Measurements from ENCODE around the gene KCNK4.

The KCNK4 gene

GRCh38 chr11:64258946-64259532 is 32.1 kb upstream of the KCNK4 start:
- Histone ChIP-seq H3K36me3 (ENCODE audit: insufficient read depth, low read length) (peaks cover 50% of the 10 kb centered on the region; the same call in 1 of the 2 replicates), H3K27ac (no peak overlapping the region), H3K9ac (ENCODE audit: insufficient read length) (no peak overlapping the region), H3K4me3 (no peak overlapping the region), H3K9me3 (ENCODE audit: low read depth, low read length) (no peaks in the 10 kb centered on the region)
- no peak for DNase-seq (ENCODE audit: low read depth, low spot score)
- no peak for TF ChIP-seq FOXP2 (optimal IDR thresholded peaks at IDR 0.05; ENCODE audit: control extremely low read depth, extremely low read length, insufficient read depth)
- TF ChIP-seq EZH2 (IDR thresholded peaks at IDR 0.05): no peak
- TF ChIP-seq POLR2AphosphoS5 (IDR thresholded peaks at IDR 0.05; ENCODE audit: borderline replicate concordance, low read depth, low read length): no peak

GRCh38 chr11:64259533-64260067 is 31.5 kb upstream of the KCNK4 start:
- no peak overlapping the region for H3K27ac ChIP-seq
- no peak for DNase-seq (ENCODE audit: low read depth, low spot score)
- no peak for TF ChIP-seq POLR2AphosphoS5 (IDR thresholded peaks at IDR 0.05; ENCODE audit: borderline replicate concordance, low read depth, low read length)
- TF ChIP-seq FOXP2 (optimal IDR thresholded peaks at IDR 0.05; ENCODE audit: control extremely low read depth, extremely low read length, insufficient read depth): no peak
- H3K36me3 ChIP-seq (ENCODE audit: insufficient read depth, low read length): peaks cover 51% of the 10 kb centered on the region; the same call in 1 of the 2 replicates
- no peak overlapping the region for H3K9ac ChIP-seq (ENCODE audit: insufficient read length)
- H3K9me3 ChIP-seq (ENCODE audit: low read depth, low read length): no peaks in the 10 kb centered on the region
- H3K4me3 ChIP-seq: no peak overlapping the region

- H3K27ac ChIP-seq: no peak overlapping the region
- H3K9me3 ChIP-seq (ENCODE audit: low read depth, low read length): no peaks in the 10 kb centered on the region
- DNase-seq (ENCODE audit: low read depth, low spot score): no peak
- TF ChIP-seq POLR2AphosphoS5 (IDR thresholded peaks at IDR 0.05; ENCODE audit: borderline replicate concordance, low read depth, low read length): no peak
- no peak for TF ChIP-seq EZH2 (IDR thresholded peaks at IDR 0.05)
- no peak overlapping the region for H3K9ac ChIP-seq (ENCODE audit: insufficient read length)
- H3K4me3 ChIP-seq: no peak overlapping the region
- H3K36me3 ChIP-seq (ENCODE audit: insufficient read depth, low read length): peaks cover 49% of the 10 kb centered on the region; the same call in 1 of the 2 replicates
Measured at GRCh38 chr11:64260147-64260708, 30.9 kb upstream of the KCNK4 start.

- Histone ChIP-seq H3K9me3 (ENCODE audit: low read depth, low read length) (no peaks in the 10 kb centered on the region), H3K4me3 (no peak overlapping the region), H3K27ac (no peak overlapping the region), H3K9ac (ENCODE audit: insufficient read length) (no peak overlapping the region), H3K36me3 (ENCODE audit: insufficient read depth, low read length) (peaks cover 40% of the 10 kb centered on the region; the same call in 1 of the 2 replicates)
- no peak for TF ChIP-seq POLR2AphosphoS5 (IDR thresholded peaks at IDR 0.05; ENCODE audit: borderline replicate concordance, low read depth, low read length)
- TF ChIP-seq FOXP2 (optimal IDR thresholded peaks at IDR 0.05; ENCODE audit: control extremely low read depth, extremely low read length, insufficient read depth): no peak
- TF ChIP-seq EZH2 (IDR thresholded peaks at IDR 0.05): no peak
- DNase-seq (ENCODE audit: low read depth, low spot score): no peak
Measured at GRCh38 chr11:64261556-64262080, 29.5 kb upstream of the KCNK4 start.

- Histone ChIP-seq H3K9me3 (ENCODE audit: low read depth, low read length) (no peaks in the 10 kb centered on the region), H3K36me3 (ENCODE audit: insufficient read depth, low read length) (peaks cover 39% of the 10 kb centered on the region; the same call in 1 of the 2 replicates), H3K4me3 (no peak overlapping the region), H3K27ac (no peak overlapping the region), H3K9ac (ENCODE audit: insufficient read length) (no peak overlapping the region)
- TF ChIP-seq POLR2AphosphoS5 (IDR thresholded peaks at IDR 0.05; ENCODE audit: borderline replicate concordance, low read depth, low read length) (no peak), FOXP2 (optimal IDR thresholded peaks at IDR 0.05; ENCODE audit: control extremely low read depth, extremely low read length, insufficient read depth) (no peak)
- no peak for DNase-seq (ENCODE audit: low read depth, low spot score)
Measured at GRCh38 chr11:64262271-64263002, 28.7 kb upstream of the KCNK4 start.

GRCh38 chr11:64263021-64263946 is 27.8 kb upstream of the KCNK4 start:
- Histone ChIP-seq H3K4me3 (no peak overlapping the region), H3K9ac (ENCODE audit: insufficient read length) (no peak overlapping the region), H3K9me3 (ENCODE audit: low read depth, low read length) (no peaks in the 10 kb centered on the region), H3K27ac (no peak overlapping the region), H3K36me3 (ENCODE audit: insufficient read depth, low read length) (peaks cover 39% of the 10 kb centered on the region; the same call in 1 of the 2 replicates)
- TF ChIP-seq FOXP2 (optimal IDR thresholded peaks at IDR 0.05; ENCODE audit: control extremely low read depth, extremely low read length, insufficient read depth): no peak
- DNase-seq (ENCODE audit: low read depth, low spot score): no peak

- DNase-seq (ENCODE audit: low read depth, low spot score): no peak
- no peak overlapping the region for H3K4me3 ChIP-seq
- H3K9me3 ChIP-seq (ENCODE audit: low read depth, low read length): no peaks in the 10 kb centered on the region
- no peak overlapping the region for H3K27ac ChIP-seq
- TF ChIP-seq EZH2 (IDR thresholded peaks at IDR 0.05) (no peak), FOXP2 (optimal IDR thresholded peaks at IDR 0.05; ENCODE audit: control extremely low read depth, extremely low read length, insufficient read depth) (no peak), POLR2AphosphoS5 (IDR thresholded peaks at IDR 0.05; ENCODE audit: borderline replicate concordance, low read depth, low read length) (no peak)
- H3K9ac ChIP-seq (ENCODE audit: insufficient read length): no peak overlapping the region
- peaks cover 33% of the 10 kb centered on the region; the same call in 1 of the 2 replicates for H3K36me3 ChIP-seq (ENCODE audit: insufficient read depth, low read length)
Measured at GRCh38 chr11:64263947-64264317, 27.2 kb upstream of the KCNK4 start.

Data from SK-N-MC (cell line).